ENCODE measurements around the gene IRF8.
"Not testable (repeated sequence)": the region's sequence is repeated elsewhere in the genome, so short reads cannot be mapped to it uniquely, and the experiment has no call there.

The IRF8 gene

DNA sequence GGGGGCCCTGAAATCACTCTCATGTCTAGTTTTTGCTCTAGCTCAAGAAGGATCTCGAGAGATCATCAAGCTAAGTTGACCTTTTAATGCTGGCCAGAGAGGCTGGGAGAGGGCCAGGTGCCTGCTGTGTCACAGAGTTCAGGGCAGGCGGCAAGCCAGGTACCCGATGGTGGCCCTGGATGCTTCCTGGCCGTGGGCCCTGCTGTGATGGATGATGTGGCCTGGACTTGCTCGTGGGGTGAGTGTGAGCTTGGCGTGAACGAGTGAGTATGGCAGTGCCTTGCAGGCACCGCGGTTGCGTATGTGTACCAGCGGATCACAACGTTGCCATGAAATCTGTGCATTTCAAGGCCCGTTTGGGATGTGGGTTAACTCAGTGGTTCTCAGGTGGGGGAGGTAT is 7.4 kb downstream of the IRF8 start:
- H3K4me3 ChIP-seq (ENCODE audit: low read depth, low read length), result no peak overlapping the region
- TF ChIP-seq, protein P1, sequence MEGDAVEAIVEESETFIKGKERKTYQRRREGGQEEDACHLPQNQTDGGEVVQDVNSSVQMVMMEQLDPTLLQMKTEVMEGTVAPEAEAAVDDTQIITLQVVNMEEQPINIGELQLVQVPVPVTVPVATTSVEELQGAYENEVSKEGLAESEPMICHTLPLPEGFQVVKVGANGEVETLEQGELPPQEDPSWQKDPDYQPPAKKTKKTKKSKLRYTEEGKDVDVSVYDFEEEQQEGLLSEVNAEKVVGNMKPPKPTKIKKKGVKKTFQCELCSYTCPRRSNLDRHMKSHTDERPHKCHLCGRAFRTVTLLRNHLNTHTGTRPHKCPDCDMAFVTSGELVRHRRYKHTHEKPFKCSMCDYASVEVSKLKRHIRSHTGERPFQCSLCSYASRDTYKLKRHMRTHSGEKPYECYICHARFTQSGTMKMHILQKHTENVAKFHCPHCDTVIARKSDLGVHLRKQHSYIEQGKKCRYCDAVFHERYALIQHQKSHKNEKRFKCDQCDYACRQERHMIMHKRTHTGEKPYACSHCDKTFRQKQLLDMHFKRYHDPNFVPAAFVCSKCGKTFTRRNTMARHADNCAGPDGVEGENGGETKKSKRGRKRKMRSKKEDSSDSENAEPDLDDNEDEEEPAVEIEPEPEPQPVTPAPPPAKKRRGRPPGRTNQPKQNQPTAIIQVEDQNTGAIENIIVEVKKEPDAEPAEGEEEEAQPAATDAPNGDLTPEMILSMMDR (IDR thresholded peaks at IDR 0.05; ENCODE audit: low read depth, low read length), result no peak

DNA sequence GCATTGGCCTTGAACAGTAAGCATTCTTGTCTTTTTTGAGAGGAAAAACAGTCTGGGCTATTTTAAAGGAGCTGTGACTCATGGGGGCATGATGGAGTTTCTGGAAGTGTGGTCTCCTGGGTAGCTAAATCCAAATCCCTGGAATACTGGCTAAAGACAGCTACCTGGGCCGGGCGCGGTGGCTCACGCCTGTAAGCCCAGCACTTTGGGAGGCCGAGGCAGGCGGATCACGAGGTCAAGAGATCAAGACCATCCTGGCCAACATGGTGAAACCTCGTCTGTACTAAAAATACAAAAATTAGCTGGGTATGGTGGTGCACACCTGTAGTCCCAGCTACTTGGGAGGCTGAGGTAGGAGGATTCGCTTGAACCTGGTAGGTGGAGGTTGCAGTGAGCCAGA is 8.3 kb downstream of the IRF8 start:
- not testable (repeated sequence) for H3K4me3 ChIP-seq (ENCODE audit: low read depth, low read length)

DNA sequence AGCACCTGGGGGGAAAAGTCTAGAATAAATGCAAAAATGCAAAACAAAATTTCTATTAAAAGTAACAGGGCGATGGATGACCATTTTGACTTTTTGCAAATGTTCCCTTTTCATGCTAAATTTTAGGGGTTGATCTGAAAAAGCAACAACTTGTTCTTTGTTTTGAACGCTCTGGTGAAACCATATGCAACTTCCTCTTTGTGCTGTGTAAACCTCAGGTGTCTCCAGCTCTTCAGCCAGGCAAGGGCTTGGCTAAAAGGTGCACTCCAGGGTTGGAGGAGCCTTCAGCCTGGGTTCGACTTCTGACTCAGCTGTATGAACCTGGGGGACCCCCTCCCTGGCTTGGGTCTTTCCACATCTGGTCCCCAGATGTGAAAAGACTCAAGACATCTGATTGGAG is 9.5 kb downstream of the IRF8 start:
- H3K4me3 ChIP-seq (ENCODE audit: low read depth, low read length), result no peak overlapping the region
- TF ChIP-seq, protein P1 (IDR thresholded peaks at IDR 0.05; ENCODE audit: low read depth, low read length), result no peak

DNA sequence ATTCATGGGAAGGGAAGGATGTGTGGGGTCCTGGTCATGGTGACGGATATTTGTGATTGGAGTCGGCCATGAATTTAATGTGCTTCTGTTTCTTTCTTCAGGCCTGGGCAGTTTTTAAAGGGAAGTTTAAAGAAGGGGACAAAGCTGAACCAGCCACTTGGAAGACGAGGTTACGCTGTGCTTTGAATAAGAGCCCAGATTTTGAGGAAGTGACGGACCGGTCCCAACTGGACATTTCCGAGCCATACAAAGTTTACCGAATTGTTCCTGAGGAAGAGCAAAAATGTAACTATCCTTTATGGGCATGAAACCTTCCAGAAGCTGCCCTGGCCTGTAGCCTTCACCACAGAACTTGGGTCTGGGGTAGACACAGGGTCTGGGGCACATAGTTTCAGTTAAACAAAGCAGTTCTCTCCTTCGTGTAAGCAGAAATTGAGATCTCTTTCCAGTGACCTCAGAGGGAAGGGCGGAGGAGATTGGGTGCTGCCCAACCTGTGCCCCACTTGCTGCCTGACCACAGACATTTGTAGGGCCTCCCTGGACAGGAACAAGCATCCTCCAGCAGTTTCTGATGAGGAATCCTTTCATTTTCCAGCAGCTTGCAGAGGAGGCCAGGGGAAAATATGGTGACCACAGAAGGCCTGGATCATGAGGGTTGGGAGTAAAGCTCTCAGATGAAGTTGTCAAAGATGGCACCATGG is 10.1 kb downstream of the IRF8 start:
- TF ChIP-seq, protein P1 (IDR thresholded peaks at IDR 0.05; ENCODE audit: low read depth, low read length), result no peak
- H3K4me3 ChIP-seq (ENCODE audit: low read depth, low read length), result no peak overlapping the region

DNA sequence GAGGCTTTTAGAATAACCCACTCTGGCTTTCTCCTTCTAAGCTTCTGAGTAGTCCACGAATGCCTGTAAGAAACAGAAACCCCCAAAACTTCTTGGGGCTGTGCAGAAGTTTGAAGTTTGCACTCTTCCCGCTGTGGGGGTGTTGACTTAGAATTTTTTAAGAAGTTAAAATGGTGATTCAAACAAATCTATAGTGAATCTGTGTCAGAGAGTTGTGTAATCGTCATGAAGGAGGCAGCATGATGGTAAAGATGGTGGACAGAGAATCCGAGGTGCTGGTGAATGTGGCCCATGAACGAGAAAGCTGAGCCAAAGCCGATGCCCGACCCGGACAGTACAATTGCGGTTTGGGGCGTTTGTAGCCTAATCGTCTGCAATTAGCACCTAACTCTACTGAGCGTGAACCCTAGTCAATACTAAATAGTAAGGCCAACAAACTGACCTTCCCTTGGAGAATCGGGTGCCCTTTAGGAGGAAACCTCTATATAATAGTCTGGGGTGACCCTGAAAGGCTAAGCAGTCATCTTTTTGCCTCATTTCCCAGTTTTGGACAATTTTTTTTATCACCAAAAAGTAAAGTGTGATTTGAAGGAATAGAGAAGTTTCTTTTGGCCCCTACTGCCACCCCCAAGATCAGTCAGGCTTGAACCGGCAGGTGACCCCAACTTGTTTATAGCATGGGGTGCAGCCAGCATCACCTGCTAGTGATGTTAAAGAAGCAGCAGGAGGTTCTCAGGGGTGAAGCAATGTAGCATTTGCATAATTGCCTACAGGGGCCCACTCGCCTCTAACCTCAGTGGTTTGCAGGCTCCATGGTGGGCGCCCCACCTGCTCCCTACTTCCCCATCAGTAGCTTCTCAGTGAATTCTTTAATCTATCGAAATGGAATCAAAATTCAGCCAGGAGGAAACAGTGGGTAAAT is 11.2 kb downstream of the IRF8 start:
- TF ChIP-seq, protein P1 (IDR thresholded peaks at IDR 0.05; ENCODE audit: low read depth, low read length), result no peak
- H3K4me3 ChIP-seq (ENCODE audit: low read depth, low read length), result no peak overlapping the region

DNA sequence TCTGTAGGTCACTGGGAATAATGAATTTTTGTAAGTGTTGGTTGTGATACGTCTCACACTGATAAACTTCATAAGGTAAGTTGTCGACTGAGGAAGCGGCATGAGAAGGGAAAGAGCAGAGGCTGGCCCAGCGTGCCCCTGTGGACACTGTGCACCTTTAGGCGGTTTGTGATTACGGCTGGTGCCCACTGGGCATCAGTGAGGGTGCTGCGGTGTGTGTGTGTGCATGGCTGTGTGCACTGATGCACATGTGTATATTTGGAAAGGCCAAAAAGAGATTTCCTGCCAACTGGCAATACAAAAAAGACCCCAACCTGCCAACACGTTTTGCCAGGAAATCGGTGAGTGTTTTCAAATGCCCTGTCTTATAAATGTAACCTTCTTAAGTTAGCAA is 11.9 kb downstream of the IRF8 start:
- TF ChIP-seq, protein P1 (IDR thresholded peaks at IDR 0.05; ENCODE audit: low read depth, low read length), result no peak
- H3K4me3 ChIP-seq (ENCODE audit: low read depth, low read length), result no peak overlapping the region

DNA sequence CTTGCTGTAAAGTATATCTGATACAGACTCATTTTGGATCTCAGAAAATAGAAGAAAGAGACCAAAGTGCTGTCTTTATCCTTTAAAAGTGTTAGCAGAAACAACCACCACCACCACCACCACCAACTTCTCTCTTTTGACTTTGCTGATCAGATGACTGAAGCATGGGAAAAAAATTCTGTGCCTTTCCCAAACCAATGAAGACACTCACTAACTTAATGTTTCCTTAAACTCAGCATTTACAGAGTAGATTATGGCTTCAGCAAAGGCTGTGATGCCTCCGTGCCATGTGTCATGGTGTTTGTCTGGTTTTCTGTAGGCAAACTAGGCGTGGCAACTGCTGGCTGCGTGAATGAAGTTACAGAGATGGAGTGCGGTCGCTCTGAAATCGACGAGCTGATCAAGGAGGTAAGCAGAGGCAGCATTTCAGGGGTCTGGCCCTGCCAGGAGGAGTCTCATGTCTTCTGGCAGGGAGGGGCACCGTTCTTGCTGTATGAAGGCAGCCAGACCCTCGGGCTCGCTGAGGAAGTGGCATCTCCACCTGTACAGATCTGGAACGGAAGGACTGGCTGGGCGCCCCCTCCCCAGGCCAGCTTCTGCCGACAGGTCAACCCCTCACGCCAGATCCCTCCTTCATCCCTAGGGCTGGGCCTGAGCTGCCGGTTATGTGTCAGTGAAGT is 12.4 kb downstream of the IRF8 start:
- TF ChIP-seq, protein P1 (IDR thresholded peaks at IDR 0.05; ENCODE audit: low read depth, low read length), result no peak
- no peak overlapping the region for H3K4me3 ChIP-seq (ENCODE audit: low read depth, low read length)

All from WI38 (cell line).